Calu3 (cell line): ENCODE data around the gene SLC7A5. TPM values are rescaled to one million over a fixed set of nuclear protein-coding genes. Genes with fewer than 3 reads are reported as not detected.

Source experiments
- BruUV-seq: library from RNA; stranded (reverse); fragments of 400-500 nt; replicated peaks from 2 replicates; lab custom pipeline; 2021; lab: Mats Ljungman, UMichigan
- CTCF ChIA-PET: fragments of 300-600 bp; sonication (Branson Sonifier 250); formaldehyde crosslinking; loops from one replicate; lab custom pipeline; 2022; ENCODE audit warnings: antibody characterized with exemption; lab: Charles Lee
- DNase-seq: peaks from one replicate; pipeline ENCODE4 v3.0.0; 2022
- H3K27ac Mint-ChIP-seq: one replicate; pipeline ENCODE4 v1.8.0; 2022; ENCODE audit warnings: mixed read lengths; ENCODE audit not compliant: unreplicated experiment
- H3K27me3 Mint-ChIP-seq: one replicate; pipeline ENCODE4 v1.8.0; 2022; ENCODE audit warnings: mixed read lengths; ENCODE audit not compliant: unreplicated experiment
- H3K36me3 Mint-ChIP-seq: one replicate; pipeline ENCODE4 v1.8.0; 2022; ENCODE audit warnings: mild to moderate bottlenecking, moderate library complexity, mixed read lengths; ENCODE audit not compliant: insufficient read depth, unreplicated experiment
- H3K4me1 Mint-ChIP-seq: one replicate; pipeline ENCODE4 v1.8.0; 2022; ENCODE audit warnings: mild to moderate bottlenecking, low read depth, mixed read lengths; ENCODE audit not compliant: unreplicated experiment
- H3K4me3 Mint-ChIP-seq: one replicate; pipeline ENCODE4 v1.8.0; 2022; ENCODE audit warnings: mild to moderate bottlenecking, low read depth, moderate library complexity, mixed read lengths; ENCODE audit not compliant: unreplicated experiment
- H3K9me3 Mint-ChIP-seq: one replicate; pipeline ENCODE4 v1.8.0; 2022; ENCODE audit warnings: low read depth, mixed read lengths; ENCODE audit not compliant: unreplicated experiment
- CTCF ChIP-seq: fragments of 200-600 bp; IDR thresholded peaks from one replicate; pipeline ENCODE4 v1.8.0; 2022; ENCODE audit warnings: antibody characterized with exemption; ENCODE audit not compliant: unreplicated experiment
- intact Hi-C: fragments of 100-400 bp; cut with micrococcal nuclease; formaldehyde crosslinking; loops from one replicate; pipeline ENCODE4 v1.10.0; 2022; ENCODE audit not compliant: unreplicated experiment
- total RNA-seq: library from RNA; stranded (reverse); gene quantifications from 2 replicates; pipeline ENCODE4 v1.2.3, GENCODE V29; 2022

SLC7A5 gene
- total RNA-seq, 1 experiment from 2014 or later, result 501 TPM

- peaks cover 1% of the 10 kb centered on the region for H3K36me3 Mint-ChIP-seq
- DNase-seq, result no peak
- H3K4me3 Mint-ChIP-seq, result no peak overlapping the region
- H3K9me3 Mint-ChIP-seq, result no peaks in the 10 kb centered on the region
- no peak overlapping the region for H3K27ac Mint-ChIP-seq
- H3K27me3 Mint-ChIP-seq, result no peaks in the 10 kb centered on the region
- peaks cover 7% of the 10 kb centered on the region for H3K4me1 Mint-ChIP-seq
- BruUV-seq, result no TSS peak
- intact Hi-C loops, result no loop called here
- CTCF ChIA-PET, result no interaction called here
- TF ChIP-seq CTCF, result no peak
Measured at GRCh38 chr16:87795336-87795735, 74.0 kb downstream of the SLC7A5 start.

- intact Hi-C loops, result no loop called here
- Mint-ChIP-seq H3K36me3 (peaks cover 9% of the 10 kb centered on the region), H3K27me3 (no peaks in the 10 kb centered on the region), H3K27ac (no peak overlapping the region), H3K4me1 (peaks cover 15% of the 10 kb centered on the region), H3K9me3 (no peaks in the 10 kb centered on the region), H3K4me3 (no peak overlapping the region)
- no peak for TF ChIP-seq CTCF
- CTCF ChIA-PET, result no interaction called here
- no TSS peak for BruUV-seq
- no peak for DNase-seq
Measured at GRCh38 chr16:87794485-87795078, 74.7 kb downstream of the SLC7A5 start.

- no peaks in the 10 kb centered on the region for H3K27me3 Mint-ChIP-seq
- intact Hi-C loops, result no loop called here
- no peak overlapping the region for H3K27ac Mint-ChIP-seq
- H3K4me1 Mint-ChIP-seq, result peaks cover 20% of the 10 kb centered on the region
- BruUV-seq, result no TSS peak
- CTCF ChIA-PET, result interaction anchor here (0.6 to 3.0 kb wide), 4 partner anchors 12 to 749 kb away, joined by 4 to 8 read pairs (median 6); no protein-coding TSS in a partner anchor
- no peaks in the 10 kb centered on the region for H3K9me3 Mint-ChIP-seq
- peaks cover 13% of the 10 kb centered on the region for H3K36me3 Mint-ChIP-seq
- no peak for DNase-seq
- no peak overlapping the region for H3K4me3 Mint-ChIP-seq
- no peak for TF ChIP-seq CTCF
Measured at GRCh38 chr16:87792205-87792565, 77.1 kb downstream of the SLC7A5 start.

- Mint-ChIP-seq H3K27ac (no peak overlapping the region), H3K36me3 (peaks cover 13% of the 10 kb centered on the region), H3K4me3 (no peak overlapping the region), H3K27me3 (no peaks in the 10 kb centered on the region), H3K4me1 (peaks cover 20% of the 10 kb centered on the region), H3K9me3 (no peaks in the 10 kb centered on the region)
- no peak for TF ChIP-seq CTCF
- no TSS peak for BruUV-seq
- CTCF ChIA-PET, result interaction anchor here (0.6 to 3.0 kb wide), 6 partner anchors 12 to 749 kb away, joined by 4 to 8 read pairs (median 6); no protein-coding TSS in a partner anchor
- intact Hi-C loops, result no loop called here
- DNase-seq, result no peak
Measured at GRCh38 chr16:87791295-87792204, 77.8 kb downstream of the SLC7A5 start.
